Measurements from ENCODE around the gene TUBGCP3.

TUBGCP3 gene

DNA sequence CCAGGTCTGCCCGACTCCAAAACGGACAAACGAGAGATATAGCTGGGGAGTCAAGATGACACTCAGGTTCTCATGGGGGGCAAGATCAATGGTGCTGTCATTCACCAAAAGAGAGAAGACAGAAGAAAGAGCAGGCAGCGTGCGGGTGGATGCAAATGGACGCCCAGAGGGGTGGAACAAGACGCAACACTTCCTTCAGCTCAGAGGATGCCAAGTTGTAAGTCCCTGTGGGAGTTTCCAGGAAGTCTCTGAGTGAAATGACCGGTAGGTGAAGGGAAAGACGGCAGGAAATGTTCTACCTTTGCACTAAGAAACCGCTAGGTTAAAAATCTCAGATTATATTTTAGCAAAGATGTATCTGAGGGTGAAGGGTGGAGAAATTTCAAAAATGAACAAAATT lies 26.5 kb downstream of the TUBGCP3 start:
- Histone ChIP-seq H3K27ac (ENCODE audit: low read depth, low read length, poor library complexity, severe bottlenecking) (no peak overlapping the region), H3K79me2 (ENCODE audit: insufficient read depth, low read length) (peaks cover 28% of the 10 kb centered on the region), H2AFZ (ENCODE audit: low read length) (no peak overlapping the region), H3K9me2 (ENCODE audit: low read depth, low read length) (no peaks in the 10 kb centered on the region), H3K36me3 (ENCODE audit: insufficient read depth, low read length) (peaks cover 92% of the 10 kb centered on the region), H3F3A (ENCODE audit: insufficient read depth, low read length) (no peaks in the 10 kb centered on the region), H3K27me3 (ENCODE audit: insufficient read depth, low read length) (no peaks in the 10 kb centered on the region), H3K4me3 (ENCODE audit: low read depth, low read length, poor library complexity, severe bottlenecking) (no peak overlapping the region), H4K20me1 (ENCODE audit: insufficient read depth, low read length) (no peaks in the 10 kb centered on the region), H3K9ac (ENCODE audit: low read length) (no peak overlapping the region), H3K4me1 (ENCODE audit: insufficient read depth, low read length, severe bottlenecking) (peaks cover 13% of the 10 kb centered on the region), H3K4me2 (ENCODE audit: low read length) (no peak overlapping the region), H3K9me3 (ENCODE audit: low read length) (no peaks in the 10 kb centered on the region)
- no peak for TF ChIP-seq EZH2 (IDR thresholded peaks at IDR 0.05; ENCODE audit: borderline replicate concordance, low read length)
- TF ChIP-seq, protein P1, sequence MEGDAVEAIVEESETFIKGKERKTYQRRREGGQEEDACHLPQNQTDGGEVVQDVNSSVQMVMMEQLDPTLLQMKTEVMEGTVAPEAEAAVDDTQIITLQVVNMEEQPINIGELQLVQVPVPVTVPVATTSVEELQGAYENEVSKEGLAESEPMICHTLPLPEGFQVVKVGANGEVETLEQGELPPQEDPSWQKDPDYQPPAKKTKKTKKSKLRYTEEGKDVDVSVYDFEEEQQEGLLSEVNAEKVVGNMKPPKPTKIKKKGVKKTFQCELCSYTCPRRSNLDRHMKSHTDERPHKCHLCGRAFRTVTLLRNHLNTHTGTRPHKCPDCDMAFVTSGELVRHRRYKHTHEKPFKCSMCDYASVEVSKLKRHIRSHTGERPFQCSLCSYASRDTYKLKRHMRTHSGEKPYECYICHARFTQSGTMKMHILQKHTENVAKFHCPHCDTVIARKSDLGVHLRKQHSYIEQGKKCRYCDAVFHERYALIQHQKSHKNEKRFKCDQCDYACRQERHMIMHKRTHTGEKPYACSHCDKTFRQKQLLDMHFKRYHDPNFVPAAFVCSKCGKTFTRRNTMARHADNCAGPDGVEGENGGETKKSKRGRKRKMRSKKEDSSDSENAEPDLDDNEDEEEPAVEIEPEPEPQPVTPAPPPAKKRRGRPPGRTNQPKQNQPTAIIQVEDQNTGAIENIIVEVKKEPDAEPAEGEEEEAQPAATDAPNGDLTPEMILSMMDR (IDR thresholded peaks at IDR 0.05; ENCODE audit: low read length), result no peak

DNA sequence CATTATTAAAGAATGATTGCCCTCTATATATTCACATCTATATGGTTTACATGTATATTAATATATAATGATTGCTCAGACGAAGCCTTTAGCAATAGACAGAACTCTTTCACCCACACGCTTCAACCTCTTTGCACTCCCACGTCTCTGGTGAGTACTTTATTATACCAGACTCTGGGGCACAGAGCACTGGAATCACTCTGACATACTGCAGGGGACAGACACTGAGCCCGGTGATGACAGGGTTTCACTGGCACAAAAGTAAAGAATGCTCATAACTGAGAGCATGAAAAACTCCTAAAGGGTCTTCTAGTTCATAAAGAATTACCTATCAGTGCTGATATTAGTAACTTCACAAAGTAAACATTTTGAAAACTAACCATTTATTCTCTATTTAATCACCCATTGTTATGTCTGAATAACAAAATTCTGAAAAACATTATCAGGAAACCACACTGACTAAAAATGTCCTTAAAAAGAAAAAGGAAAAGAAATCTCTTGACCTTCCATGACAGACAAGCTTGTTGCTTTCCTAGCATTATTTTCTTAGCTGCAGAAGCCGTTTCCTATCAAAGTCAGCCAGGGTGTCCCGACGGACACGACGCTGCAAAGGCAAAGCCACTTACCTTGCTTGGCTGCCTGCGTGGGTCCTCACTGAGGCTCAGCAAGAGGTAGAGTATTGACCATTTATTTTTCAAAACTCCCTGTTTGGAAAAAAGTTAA lies 29.1 kb downstream of the TUBGCP3 start:
- Histone ChIP-seq H4K20me1 (ENCODE audit: insufficient read depth, low read length) (no peaks in the 10 kb centered on the region), H3K4me2 (ENCODE audit: low read length) (no peak overlapping the region), H3K4me3 (ENCODE audit: low read depth, low read length, poor library complexity, severe bottlenecking) (no peak overlapping the region), H3K9ac (ENCODE audit: low read length) (no peak overlapping the region), H2AFZ (ENCODE audit: low read length) (no peak overlapping the region), H3K36me3 (ENCODE audit: insufficient read depth, low read length) (peaks cover 94% of the 10 kb centered on the region), H3K9me3 (ENCODE audit: low read length) (no peaks in the 10 kb centered on the region), H3K4me1 (ENCODE audit: insufficient read depth, low read length, severe bottlenecking) (peaks cover 13% of the 10 kb centered on the region), H3F3A (ENCODE audit: insufficient read depth, low read length) (no peaks in the 10 kb centered on the region), H3K27ac (ENCODE audit: low read depth, low read length, poor library complexity, severe bottlenecking) (no peak overlapping the region), H3K9me2 (ENCODE audit: low read depth, low read length) (no peaks in the 10 kb centered on the region), H3K79me2 (ENCODE audit: insufficient read depth, low read length) (peaks cover 19% of the 10 kb centered on the region), H3K27me3 (ENCODE audit: insufficient read depth, low read length) (no peaks in the 10 kb centered on the region)
- TF ChIP-seq, protein P1 (IDR thresholded peaks at IDR 0.05; ENCODE audit: low read length), result no peak
- TF ChIP-seq EZH2 (IDR thresholded peaks at IDR 0.05; ENCODE audit: borderline replicate concordance, low read length), result no peak

DNA sequence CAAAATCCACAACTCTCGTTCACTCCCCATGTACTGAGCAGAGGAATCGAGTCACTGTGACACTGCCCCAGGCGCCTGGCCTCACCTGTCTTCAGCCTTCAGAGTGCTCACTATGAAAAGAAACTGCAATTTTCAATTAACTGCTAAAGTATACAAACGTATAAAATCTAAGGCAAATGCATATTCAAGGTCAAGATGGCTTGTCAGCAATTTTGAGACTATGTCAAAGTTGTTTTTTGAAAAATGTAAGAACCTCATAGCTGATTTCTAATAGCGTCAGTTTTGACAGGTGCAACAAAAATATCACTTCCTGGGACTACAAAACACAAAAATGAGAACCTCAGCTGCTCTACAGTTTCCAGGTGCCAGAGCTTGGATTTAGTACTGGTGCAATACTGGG lies 31.4 kb downstream of the TUBGCP3 start:
- Histone ChIP-seq H3K27me3 (ENCODE audit: insufficient read depth, low read length) (no peaks in the 10 kb centered on the region), H3K36me3 (ENCODE audit: insufficient read depth, low read length) (peaks cover 96% of the 10 kb centered on the region), H3K4me3 (ENCODE audit: low read depth, low read length, poor library complexity, severe bottlenecking) (no peak overlapping the region)

More for the DNA sequence above, 31.4 kb downstream of the TUBGCP3 start:
- no peak overlapping the region for H2AFZ ChIP-seq (ENCODE audit: low read length)
- H3K9ac ChIP-seq (ENCODE audit: low read length), result no peak overlapping the region
- peaks cover 4% of the 10 kb centered on the region for H3K79me2 ChIP-seq (ENCODE audit: insufficient read depth, low read length)
- no peaks in the 10 kb centered on the region for H3K9me3 ChIP-seq (ENCODE audit: low read length)
- H3K4me1 ChIP-seq (ENCODE audit: insufficient read depth, low read length, severe bottlenecking), result peaks cover 1% of the 10 kb centered on the region
- H3K4me2 ChIP-seq (ENCODE audit: low read length), result no peak overlapping the region
- no peaks in the 10 kb centered on the region for H4K20me1 ChIP-seq (ENCODE audit: insufficient read depth, low read length)
- TF ChIP-seq, protein P1 (IDR thresholded peaks at IDR 0.05; ENCODE audit: low read length), result no peak
- TF ChIP-seq EZH2 (IDR thresholded peaks at IDR 0.05; ENCODE audit: borderline replicate concordance, low read length), result no peak
- no peaks in the 10 kb centered on the region for H3F3A ChIP-seq (ENCODE audit: insufficient read depth, low read length)
- no peak overlapping the region for H3K27ac ChIP-seq (ENCODE audit: low read depth, low read length, poor library complexity, severe bottlenecking)
- H3K9me2 ChIP-seq (ENCODE audit: low read depth, low read length), result no peaks in the 10 kb centered on the region

Measured in OCI-LY1 (cell line).